ENCODE measurements around the gene EGFLAM.
A peak's percentile ranks its signal among the peaks of the same experiment; 100 is the strongest.

EGFLAM gene

GRCh38 chr5:38426986-38427950 lies 168.9 kb downstream of the EGFLAM start:
- DNase-seq, result no peak
- H3K4me1 ChIP-seq (ENCODE audit: control extremely low read depth in 1 of 4, control insufficient read depth in 4 of 4, insufficient read depth in 4 of 4, low read length in 3 of 4), result no peaks in the 10 kb centered on the region
- no peaks in the 10 kb centered on the region for H3K36me3 ChIP-seq (ENCODE audit: control insufficient read depth in 4 of 4, insufficient read depth in 4 of 4, low read length in 3 of 4)
- no peak overlapping the region for H3K27ac ChIP-seq (ENCODE audit: insufficient read depth in 1 of 2, low read depth in 1 of 2, low read length in 2 of 2, poor library complexity in 1 of 2, severe bottlenecking in 2 of 2)
- ChIA-PET POLR2A (interaction anchor here (0.6 kb wide), 1 partner anchor 113 kb away, joined by 3 read pairs; no protein-coding TSS in a partner anchor), CTCF (interaction anchor here (1.1 kb wide), 1 partner anchor 382 kb away, joined by 4 read pairs; no protein-coding TSS in a partner anchor)
- no peak overlapping the region for H3K4me3 ChIP-seq (ENCODE audit: control insufficient read depth in 1 of 7, extremely low read depth in 1 of 7, insufficient read depth in 4 of 7, low read depth in 2 of 7, low read length in 6 of 7)
- peaks cover 10 to 84% (median 33%) of the 10 kb centered on the region in 5 experiments for H3K27me3 ChIP-seq (replicated peaks in 2 of 5; ENCODE audit: control insufficient read depth in 4 of 5, insufficient read depth in 5 of 5, low read length in 4 of 5)
- H3K9me3 ChIP-seq (ENCODE audit: control extremely low read depth in 1 of 5, control insufficient read depth in 4 of 5, insufficient read depth in 2 of 5, low read depth in 1 of 5, low read length in 4 of 5), result no peaks in the 10 kb centered on the region
- 92% methylated on average over 6 of the region's 9 CpGs for WGBS (ENCODE audit: insufficient coverage)

- H3K27ac ChIP-seq (ENCODE audit: insufficient read depth in 1 of 2, low read depth in 1 of 2, low read length in 2 of 2, poor library complexity in 1 of 2, severe bottlenecking in 2 of 2), result no peak overlapping the region
- H3K4me3 ChIP-seq (ENCODE audit: control insufficient read depth in 1 of 7, extremely low read depth in 1 of 7, insufficient read depth in 4 of 7, low read depth in 2 of 7, low read length in 6 of 7), result no peak overlapping the region
- peaks cover 10 to 93% (median 34%) of the 10 kb centered on the region in 5 experiments for H3K27me3 ChIP-seq (replicated peaks in 2 of 5; ENCODE audit: control insufficient read depth in 4 of 5, insufficient read depth in 5 of 5, low read length in 4 of 5)
- no peaks in the 10 kb centered on the region for H3K36me3 ChIP-seq (ENCODE audit: control insufficient read depth in 4 of 4, insufficient read depth in 4 of 4, low read length in 3 of 4)
- POLR2A ChIA-PET, result no interaction called here
- no peaks in the 10 kb centered on the region for H3K4me1 ChIP-seq (ENCODE audit: control extremely low read depth in 1 of 4, control insufficient read depth in 4 of 4, insufficient read depth in 4 of 4, low read length in 3 of 4)
- H3K9me3 ChIP-seq (ENCODE audit: control extremely low read depth in 1 of 5, control insufficient read depth in 4 of 5, insufficient read depth in 2 of 5, low read depth in 1 of 5, low read length in 4 of 5), result no peaks in the 10 kb centered on the region
- CTCF ChIA-PET, result interaction anchor here (0.9 to 2.3 kb wide), 7 partner anchors 9 to 492 kb away, joined by 3 to 11 read pairs (median 3); no protein-coding TSS in a partner anchor
- DNase-seq, result no peak
- no CpG with 5 or more reads among the region's 1 CpG for WGBS (ENCODE audit: insufficient coverage)
Measured at GRCh38 chr5:38431242-38431853, 173.0 kb downstream of the EGFLAM start.

GRCh38 chr5:38433160-38433861 lies 175.0 kb downstream of the EGFLAM start:
- Histone ChIP-seq H3K27ac (ENCODE audit: insufficient read depth in 1 of 2, low read depth in 1 of 2, low read length in 2 of 2, poor library complexity in 1 of 2, severe bottlenecking in 2 of 2) (no peak overlapping the region), H3K9me3 (ENCODE audit: control extremely low read depth in 1 of 5, control insufficient read depth in 4 of 5, insufficient read depth in 2 of 5, low read depth in 1 of 5, low read length in 4 of 5) (no peaks in the 10 kb centered on the region), H3K4me1 (ENCODE audit: control extremely low read depth in 1 of 4, control insufficient read depth in 4 of 4, insufficient read depth in 4 of 4, low read length in 3 of 4) (no peaks in the 10 kb centered on the region), H3K36me3 (ENCODE audit: control insufficient read depth in 4 of 4, insufficient read depth in 4 of 4, low read length in 3 of 4) (no peaks in the 10 kb centered on the region), H3K4me3 (ENCODE audit: control insufficient read depth in 1 of 7, extremely low read depth in 1 of 7, insufficient read depth in 4 of 7, low read depth in 2 of 7, low read length in 6 of 7) (no peak overlapping the region), H3K27me3 (replicated peaks in 2 of 5; ENCODE audit: control insufficient read depth in 4 of 5, insufficient read depth in 5 of 5, low read length in 4 of 5) (peaks cover 2 to 89% (median 25%) of the 10 kb centered on the region in 5 experiments)
- whole genome bisulfite sequencing (ENCODE audit: insufficient coverage), result 33% methylated on average over 4 of the region's 6 CpGs
- CTCF ChIA-PET, result interaction anchor here (0.8 to 2.0 kb wide), 5 partner anchors 8 to 377 kb away, joined by 3 to 10 read pairs (median 4); no protein-coding TSS in a partner anchor
- DNase-seq, result no peak
- POLR2A ChIA-PET, result interaction anchor here (0.6 kb wide), 1 partner anchor 59 kb away, joined by 3 read pairs; no protein-coding TSS in a partner anchor

- peaks cover 0 to 7% (median 0%) of the 10 kb centered on the region in 5 experiments for H3K9me3 ChIP-seq (ENCODE audit: control extremely low read depth in 1 of 5, control insufficient read depth in 4 of 5, insufficient read depth in 2 of 5, low read depth in 1 of 5, low read length in 4 of 5)
- H3K27ac ChIP-seq (ENCODE audit: insufficient read depth in 1 of 2, low read depth in 1 of 2, low read length in 2 of 2, poor library complexity in 1 of 2, severe bottlenecking in 2 of 2), result no peak overlapping the region
- 100% methylated on average over 4 of the region's 7 CpGs for WGBS (ENCODE audit: insufficient coverage)
- no peak overlapping the region for H3K4me3 ChIP-seq (ENCODE audit: control insufficient read depth in 1 of 7, extremely low read depth in 1 of 7, insufficient read depth in 4 of 7, low read depth in 2 of 7, low read length in 6 of 7)
- peaks cover 6 to 90% (median 25%) of the 10 kb centered on the region in 5 experiments for H3K27me3 ChIP-seq (replicated peaks in 2 of 5; ENCODE audit: control insufficient read depth in 4 of 5, insufficient read depth in 5 of 5, low read length in 4 of 5)
- ChIA-PET POLR2A (no interaction called here), CTCF (interaction anchor here (1.0 to 1.4 kb wide), 2 partner anchors 12 to 373 kb away, joined by 3 read pairs; no protein-coding TSS in a partner anchor)
- DNase-seq, result no peak
- no peaks in the 10 kb centered on the region for H3K36me3 ChIP-seq (ENCODE audit: control insufficient read depth in 4 of 4, insufficient read depth in 4 of 4, low read length in 3 of 4)
- no peaks in the 10 kb centered on the region for H3K4me1 ChIP-seq (ENCODE audit: control extremely low read depth in 1 of 4, control insufficient read depth in 4 of 4, insufficient read depth in 4 of 4, low read length in 3 of 4)
Measured at GRCh38 chr5:38434966-38435705, 176.8 kb downstream of the EGFLAM start.

GRCh38 chr5:38438757-38439156 lies 180.4 kb downstream of the EGFLAM start:
- DNase-seq, result no peak
- H3K36me3 ChIP-seq (ENCODE audit: control insufficient read depth in 4 of 4, insufficient read depth in 4 of 4, low read length in 3 of 4), result no peaks in the 10 kb centered on the region
- H3K4me1 ChIP-seq (ENCODE audit: control extremely low read depth in 1 of 4, control insufficient read depth in 4 of 4, insufficient read depth in 4 of 4, low read length in 3 of 4), result no peaks in the 10 kb centered on the region
- H3K4me3 ChIP-seq (ENCODE audit: control insufficient read depth in 1 of 7, extremely low read depth in 1 of 7, insufficient read depth in 4 of 7, low read depth in 2 of 7, low read length in 6 of 7), result no peak overlapping the region
- peaks cover 4 to 88% (median 26%) of the 10 kb centered on the region in 5 experiments for H3K27me3 ChIP-seq (replicated peaks in 2 of 5; ENCODE audit: control insufficient read depth in 4 of 5, insufficient read depth in 5 of 5, low read length in 4 of 5)
- WGBS (ENCODE audit: insufficient coverage), result 100% methylated on average over 1 of the region's 1 CpG
- ChIA-PET POLR2A (no interaction called here), CTCF (no interaction called here)
- H3K27ac ChIP-seq (ENCODE audit: insufficient read depth in 1 of 2, low read depth in 1 of 2, low read length in 2 of 2, poor library complexity in 1 of 2, severe bottlenecking in 2 of 2), result no peak overlapping the region
- peaks cover 0 to 7% (median 0%) of the 10 kb centered on the region in 5 experiments for H3K9me3 ChIP-seq (ENCODE audit: control extremely low read depth in 1 of 5, control insufficient read depth in 4 of 5, insufficient read depth in 2 of 5, low read depth in 1 of 5, low read length in 4 of 5)

GRCh38 chr5:38441453-38442246 lies 183.3 kb downstream of the EGFLAM start:
- peak; percentile 89 to 92 (median 91) for DNase-seq
- H3K27ac ChIP-seq (ENCODE audit: insufficient read depth in 1 of 2, low read depth in 1 of 2, low read length in 2 of 2, poor library complexity in 1 of 2, severe bottlenecking in 2 of 2), result no peak overlapping the region
- peaks cover 0 to 7% (median 0%) of the 10 kb centered on the region in 5 experiments for H3K9me3 ChIP-seq (ENCODE audit: control extremely low read depth in 1 of 5, control insufficient read depth in 4 of 5, insufficient read depth in 2 of 5, low read depth in 1 of 5, low read length in 4 of 5)
- no peaks in the 10 kb centered on the region for H3K36me3 ChIP-seq (ENCODE audit: control insufficient read depth in 4 of 4, insufficient read depth in 4 of 4, low read length in 3 of 4)
- POLR2A ChIA-PET, result no interaction called here
- no peaks in the 10 kb centered on the region for H3K4me1 ChIP-seq (ENCODE audit: control extremely low read depth in 1 of 4, control insufficient read depth in 4 of 4, insufficient read depth in 4 of 4, low read length in 3 of 4)
- peaks cover 4 to 90% (median 34%) of the 10 kb centered on the region in 5 experiments for H3K27me3 ChIP-seq (replicated peaks in 2 of 5; ENCODE audit: control insufficient read depth in 4 of 5, insufficient read depth in 5 of 5, low read length in 4 of 5)
- WGBS (ENCODE audit: insufficient coverage), result 0% methylated on average over 1 of the region's 9 CpGs
- CTCF ChIA-PET, result interaction anchor here (0.6 to 2.7 kb wide), 42 partner anchors 9 to 1702 kb away, joined by 3 to 32 read pairs (median 5); no protein-coding TSS in a partner anchor
- no peak overlapping the region for H3K4me3 ChIP-seq (ENCODE audit: control insufficient read depth in 1 of 7, extremely low read depth in 1 of 7, insufficient read depth in 4 of 7, low read depth in 2 of 7, low read length in 6 of 7)
